HepG2 (cell line): ENCODE results near the gene TTC28. TPM values are rescaled to one million over a fixed set of nuclear protein-coding genes. Genes with fewer than 3 reads are reported as not detected.
"Not testable (repeated sequence)": the region's sequence is repeated elsewhere in the genome, so short reads cannot be mapped to it uniquely, and the experiment has no call there.

Experiments
- ATAC-seq: fragments of 200-7000 bp; cut with Tn5 transposase; 3 replicates; pipeline ENCODE4 v1.9.1; 2020; ENCODE audit warnings: mild to moderate bottlenecking, moderate library complexity
- BruUV-seq: library from RNA; stranded (reverse); fragments of 400-500 nt; replicated peaks from 2 replicates; lab custom pipeline; 2021; lab: Mats Ljungman, UMichigan
- CTCF ChIA-PET: fragments of 300-600 bp; formaldehyde crosslinking; extraction: SDS; loops from one replicate; lab custom pipeline; 2021; ENCODE audit warnings: low total read pairs, inconsistent platforms, low intra/inter-chr PET ratio; lab: Yijun Ruan, JAX
- POLR2A ChIA-PET: fragments of 350-600 bp; sonication (Branson Sonifier 250); formaldehyde crosslinking; loops from one replicate; lab custom pipeline; 2020; ENCODE audit warnings: antibody characterized with exemption, inconsistent platforms; lab: Yijun Ruan, JAX
- DNase-seq: peaks from one replicate; pipeline ENCODE4 v3.0.0-alpha.2; 2015; ENCODE audit warnings: low spot score
- FAIRE-seq: peaks from 3 replicates; lab custom pipeline; 2011; peaks lifted over from hg19 to GRCh38; lab: Jason Lieb, UNC
- H2AFZ ChIP-seq: one replicate; pipeline ENCODE4 v1.6.1; 2011; ENCODE audit warnings: low read length, inconsistent platforms
- H3K27ac ChIP-seq: fragments of 300-600 bp; 3 replicates; pipeline ENCODE4 v1.8.0; 2011; ENCODE audit warnings: mixed run types, mild to moderate bottlenecking, mixed read lengths, low read length, inconsistent platforms; ENCODE audit not compliant: insufficient read depth; ENCODE audit errors: extremely low read length
- H3K27me3 ChIP-seq, 2 experiments: fragments of 200-600 bp in 1 of 2; 2 replicates in 1 of 2; 3 replicates in 1 of 2; pipeline versions ENCODE4 v1.6.0 to v1.8.0; 2011; ENCODE audit warnings: low read length in 2 of 2, mild to moderate bottlenecking in 2 of 2, moderate library complexity in 2 of 2, inconsistent platforms in 1 of 2; ENCODE audit not compliant: insufficient read depth in 2 of 2, control insufficient read depth in 1 of 2
- H3K36me3 ChIP-seq, 2 experiments: fragments of 200-600 bp in 1 of 2; replicated peaks in 1 of 2; 2 replicates in 1 of 2; 3 replicates in 1 of 2; pipeline versions ENCODE4 v1.5.1 to v1.8.0; 2011; ENCODE audit warnings: low read length in 2 of 2, inconsistent platforms in 1 of 2; ENCODE audit not compliant: insufficient read depth in 2 of 2, control insufficient read depth in 1 of 2
- H3K4me1 ChIP-seq: 2 replicates; pipeline ENCODE4 v1.5.1; 2012; ENCODE audit warnings: low read length, inconsistent platforms; ENCODE audit not compliant: insufficient read depth
- H3K4me2 ChIP-seq: 2 replicates; pipeline ENCODE4 v1.6.0; 2011; ENCODE audit warnings: low read depth, low read length, inconsistent platforms
- H3K4me3 ChIP-seq, 3 experiments: fragments of 200-600 bp in 1 of 3; sonication (generic), shearing (Covaris generic) in 1 of 3; replicated peaks in 1 of 3; 2 replicates each; pipeline ENCODE4 v1.5.1; 2011 to 2016; ENCODE audit warnings: low read length in 3 of 3, inconsistent platforms in 2 of 3, low read depth in 2 of 3, mild to moderate bottlenecking in 2 of 3, control low read depth in 1 of 3, mixed read lengths in 1 of 3; ENCODE audit not compliant: insufficient read depth in 1 of 3
- H3K79me2 ChIP-seq: one replicate; pipeline ENCODE4 v1.6.1; 2011; ENCODE audit warnings: low read length, inconsistent platforms; ENCODE audit not compliant: insufficient read depth
- H3K9ac ChIP-seq: 2 replicates; pipeline ENCODE4 v1.6.0; 2011; ENCODE audit warnings: mild to moderate bottlenecking, low read depth, low read length, inconsistent platforms; ENCODE audit not compliant: insufficient read depth
- H3K9me3 ChIP-seq: 2 replicates; pipeline ENCODE4 v1.5.1; 2012; ENCODE audit warnings: mild to moderate bottlenecking, low read length
- H4K20me1 ChIP-seq: 2 replicates; pipeline ENCODE4 v1.6.0; 2011; ENCODE audit warnings: inconsistent platforms, mild to moderate bottlenecking, low read length, moderate library complexity; ENCODE audit not compliant: insufficient read depth
- CEBPB ChIP-seq: IDR thresholded peaks from 2 replicates; pipeline ENCODE4 v1.6.1; 2011; ENCODE audit warnings: low read depth, low read length, improper control_type of control experiment, borderline replicate concordance
- ZBTB34 ChIP-seq: sonication (generic); formaldehyde crosslinking; IDR thresholded peaks from 2 replicates; pipeline ENCODE4 v1.8.0; 2022; ENCODE audit warnings: mild to moderate bottlenecking, missing genetic modification reagents
- ZBTB4 ChIP-seq: sonication (generic); formaldehyde crosslinking; IDR thresholded peaks from 2 replicates; pipeline ENCODE4 v1.4.0; 2020; ENCODE audit warnings: missing genetic modification reagents, mild to moderate bottlenecking, borderline replicate concordance
- ZFP91 ChIP-seq: sonication (generic); formaldehyde crosslinking; IDR thresholded peaks from 2 replicates; pipeline ENCODE4 v1.9.0; 2022; ENCODE audit warnings: missing genetic modification reagents, mild to moderate bottlenecking, borderline replicate concordance
- WGBS: methylation state at CpG from one replicate; pipeline ENCODE4 v1.1.6; 2017; ENCODE audit warnings: low lambda C conversion rate; 5-methylcytosine and 5-hydroxymethylcytosine counted together
- in situ Hi-C: cut with HindIII; loops from 2 replicates; pipeline ENCODE4 v1.10.0; 2017; ENCODE audit warnings: low pct_unique_long_range_greater_than_20kb; ENCODE audit not compliant: extremely low pct_ligation_motif_present
- intact Hi-C: fragments of 100-400 bp; cut with micrococcal nuclease; formaldehyde crosslinking; loops from one replicate; pipeline ENCODE4 v1.10.0; 2022; ENCODE audit not compliant: unreplicated experiment
- polyA plus RNA-seq, 8 experiments: library from polyadenylated mRNA; depleted of rRNA in 3 of 8; stranded (reverse) in 7 of 8; unstranded in 1 of 8; fragments of >200 nt; fragmentation: Illumina TruSeq in 4 of 8; extraction: Trizol in 4 of 8; gene quantifications; 2 replicates each; pipeline versions ENCODE4 v1.2.1 to v1.2.3, GENCODE V29; 2011 to 2016; ENCODE audit warnings: low read depth in 4 of 8, missing spikeins in 1 of 8, mixed read lengths in 1 of 8; ENCODE audit not compliant: insufficient read depth in 1 of 8
- total RNA-seq, 5 experiments: library from RNA; depleted of rRNA; stranded (reverse); fragments of >200 nt; fragmentation: Illumina TruSeq; extraction: Trizol; gene quantifications; 2 replicates each; pipeline ENCODE4 v1.2.3, GENCODE V29; 2016; ENCODE audit warnings: low read depth in 1 of 5

TTC28 gene
- total and polyA plus RNA-seq, 2 of the 13 experiments (the other 11 are each of a cell fraction or from before 2014, with no cell fraction given), result 4.2 to 13.1 TPM

GRCh38 chr22:28619236-28619635 is 60.4 kb downstream of the TTC28 start (continued):
- no peak for TF ChIP-seq ZBTB4 (CRISPR knock-in tag)
- TF ChIP-seq CEBPB, result no peak

GRCh38 chr22:28615423-28615822 is 64.2 kb downstream of the TTC28 start:
- H3K4me1 ChIP-seq, H4K20me1 ChIP-seq, in situ Hi-C loops, DNase-seq, ATAC-seq, H3K36me3 ChIP-seq, FAIRE-seq, BruUV-seq, POLR2A ChIA-PET, H3K9ac ChIP-seq, H3K27me3 ChIP-seq, H3K79me2 ChIP-seq, H3K4me2 ChIP-seq, H3K4me3 ChIP-seq, CTCF ChIA-PET, H2AFZ ChIP-seq, H3K27ac ChIP-seq, intact Hi-C loops, H3K9me3 ChIP-seq: not testable (repeated sequence)
- WGBS, result 99% methylated on average over 4 of the region's 4 CpGs

- Histone ChIP-seq H3K79me2 (peaks cover 3% of the 10 kb centered on the region), H3K27me3 (no peaks in the 10 kb centered on the region), H2AFZ (no peak overlapping the region), H3K4me2 (no peak overlapping the region), H3K27ac (no peak overlapping the region), H3K9ac (no peak overlapping the region), H3K36me3 (0 out of 5 replicates have a peak, but pooled peaks cover 0 to 3% of the 10 kb centered on the region in 2 experiments), H3K4me1 (peaks cover 14% of the 10 kb centered on the region), H3K4me3 (no peak overlapping the region), H4K20me1 (no peaks in the 10 kb centered on the region), H3K9me3 (no peaks in the 10 kb centered on the region)
- BruUV-seq, result no TSS peak
- ATAC-seq (no peak), FAIRE-seq (no peak), DNase-seq (no peak)
- ChIA-PET CTCF (no interaction called here), POLR2A (interaction anchor here (1.3 kb wide), 1 partner anchor 190 kb away, joined by 3 read pairs; the partner anchor contains the start of gene XBP1)
- in situ Hi-C loops (loop anchor here (10.0 kb wide), 2 partner anchors 175 to 215 kb away; no protein-coding TSS in a partner anchor), intact Hi-C loops (no loop called here)
- TF ChIP-seq ZBTB34 (CRISPR knock-in tag) (no peak), ZFP91 (CRISPR knock-in tag) (0 out of 2 replicates have a peak, but pooled peaks have one; percentile 17)
- 67% methylated on average over 2 of the region's 5 CpGs for WGBS
Measured at GRCh38 chr22:28609921-28610320, 69.7 kb downstream of the TTC28 start.
